ENCODE data around the gene EEIG1.
A peak's percentile ranks its signal among the peaks of the same experiment; 100 is the strongest.

The EEIG1 gene

DNA sequence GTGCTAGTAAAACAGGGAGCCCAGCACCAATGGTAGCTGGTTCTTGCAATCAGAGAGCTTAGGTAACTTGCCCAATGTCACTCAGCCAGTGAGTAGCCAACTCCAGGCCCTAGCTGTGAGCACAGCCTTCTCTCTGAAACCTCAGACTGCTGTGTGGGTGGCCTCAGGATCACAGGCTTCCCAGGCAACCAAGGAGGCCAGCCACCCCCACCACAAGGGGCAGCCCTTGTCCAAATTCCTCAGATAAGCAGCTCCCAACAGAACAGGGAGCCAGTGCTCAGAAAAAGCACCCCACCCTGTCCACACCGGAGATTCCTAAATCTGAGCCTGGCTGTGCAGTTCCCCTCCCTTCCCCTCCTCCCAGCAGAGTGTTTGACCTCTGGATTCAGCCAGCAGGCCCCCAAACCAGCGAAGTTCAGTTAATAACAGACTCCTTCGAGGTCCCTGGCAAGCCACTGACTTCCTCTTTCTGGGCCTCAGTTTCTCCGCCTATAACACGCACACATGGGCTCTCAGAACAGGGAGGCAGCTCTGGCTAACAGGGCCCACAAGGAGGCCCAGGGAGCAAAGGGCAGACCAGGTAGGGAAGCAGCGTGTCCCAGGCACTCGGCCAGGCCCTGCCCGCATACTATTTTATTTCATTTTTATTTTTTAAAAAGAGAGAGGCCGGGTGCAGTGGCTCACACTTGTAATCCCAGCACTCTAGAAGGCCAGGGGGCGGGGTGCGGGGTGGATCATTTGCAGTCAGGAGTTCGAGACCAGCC is 2.7 kb downstream of the EEIG1 start:
- Histone ChIP-seq H3K79me2 (ENCODE audit: low read length) (peaks cover 78% of the 10 kb centered on the region), H4K20me1 (ENCODE audit: insufficient read depth, low read length) (0 out of 2 replicates have a peak, but pooled peaks cover 3% of the 10 kb centered on the region), H3K27ac (ENCODE audit: low read length) (peak overlapping the region; percentile 15; the same call in 1 of the 2 replicates), H3K9me2 (replicated peaks; ENCODE audit: insufficient read depth, low read length) (no peaks in the 10 kb centered on the region), H3K36me3 (replicated peaks; ENCODE audit: insufficient read depth, low read length) (no peaks in the 10 kb centered on the region), H3K9me3 (replicated peaks; ENCODE audit: insufficient read depth, low read length) (no peaks in the 10 kb centered on the region), H3K4me1 (ENCODE audit: low read length) (peaks cover 43% of the 10 kb centered on the region), H3K9ac (ENCODE audit: low read length) (peak overlapping the region; percentile 61; the same call in 1 of the 2 replicates), H3K4me2 (ENCODE audit: low read depth, low read length) (peak overlapping the region; percentile 85), H3K27me3 (replicated peaks; ENCODE audit: insufficient read depth, low read length) (no peaks in the 10 kb centered on the region), H3F3A (ENCODE audit: insufficient read depth, low read length) (peaks cover 22% of the 10 kb centered on the region), H2AFZ (ENCODE audit: low read length) (no peak overlapping the region), H3K4me3 (ENCODE audit: low read length) (peak overlapping the region; percentile 77)
- peak; percentile 31 for DNase-seq
- TF ChIP-seq CTCF (IDR thresholded peaks at IDR 0.05; ENCODE audit: low read length) (no peak), EZH2phosphoT487 (IDR thresholded peaks at IDR 0.05; ENCODE audit: low read length) (no peak), EZH2 (optimal IDR thresholded peaks at IDR 0.05; ENCODE audit: low read depth, low read length) (no peak)

GRCh38 chr9:127977009-127977883 is 3.5 kb downstream of the EEIG1 start:
- Histone ChIP-seq H2AFZ (ENCODE audit: low read length) (no peak overlapping the region), H3K4me1 (ENCODE audit: low read length) (peaks cover 51% of the 10 kb centered on the region), H3K9me2 (replicated peaks; ENCODE audit: insufficient read depth, low read length) (no peaks in the 10 kb centered on the region), H3K9me3 (replicated peaks; ENCODE audit: insufficient read depth, low read length) (no peaks in the 10 kb centered on the region), H3F3A (ENCODE audit: insufficient read depth, low read length) (peaks cover 30% of the 10 kb centered on the region), H3K4me3 (ENCODE audit: low read length) (peak overlapping the region; percentile 77; the same call in 1 of the 2 replicates), H3K9ac (ENCODE audit: low read length) (peak overlapping the region; percentile 61; the same call in 1 of the 2 replicates), H4K20me1 (ENCODE audit: insufficient read depth, low read length) (0 out of 2 replicates have a peak, but pooled peaks cover 3% of the 10 kb centered on the region), H3K36me3 (replicated peaks; ENCODE audit: insufficient read depth, low read length) (no peaks in the 10 kb centered on the region), H3K79me2 (ENCODE audit: low read length) (peaks cover 86% of the 10 kb centered on the region), H3K4me2 (ENCODE audit: low read depth, low read length) (peak overlapping the region; percentile 85), H3K27ac (ENCODE audit: low read length) (no peak overlapping the region), H3K27me3 (replicated peaks; ENCODE audit: insufficient read depth, low read length) (no peaks in the 10 kb centered on the region)
- TF ChIP-seq EZH2 (optimal IDR thresholded peaks at IDR 0.05; ENCODE audit: low read depth, low read length) (no peak), EZH2phosphoT487 (IDR thresholded peaks at IDR 0.05; ENCODE audit: low read length) (no peak), CTCF (IDR thresholded peaks at IDR 0.05; ENCODE audit: low read length) (no peak)
- no peak for DNase-seq

- Histone ChIP-seq H3K9ac (ENCODE audit: low read length) (no peak overlapping the region), H3K4me3 (ENCODE audit: low read length) (no peak overlapping the region), H3K4me2 (ENCODE audit: low read depth, low read length) (no peak overlapping the region), H2AFZ (ENCODE audit: low read length) (no peak overlapping the region), H3K9me2 (replicated peaks; ENCODE audit: insufficient read depth, low read length) (no peaks in the 10 kb centered on the region), H4K20me1 (ENCODE audit: insufficient read depth, low read length) (0 out of 2 replicates have a peak, but pooled peaks cover 3% of the 10 kb centered on the region), H3F3A (ENCODE audit: insufficient read depth, low read length) (peaks cover 36% of the 10 kb centered on the region), H3K27ac (ENCODE audit: low read length) (no peak overlapping the region), H3K36me3 (replicated peaks; ENCODE audit: insufficient read depth, low read length) (no peaks in the 10 kb centered on the region), H3K4me1 (ENCODE audit: low read length) (peaks cover 55% of the 10 kb centered on the region), H3K27me3 (replicated peaks; ENCODE audit: insufficient read depth, low read length) (no peaks in the 10 kb centered on the region), H3K79me2 (ENCODE audit: low read length) (peaks cover 90% of the 10 kb centered on the region), H3K9me3 (replicated peaks; ENCODE audit: insufficient read depth, low read length) (no peaks in the 10 kb centered on the region)
- no peak for DNase-seq
- TF ChIP-seq EZH2 (optimal IDR thresholded peaks at IDR 0.05; ENCODE audit: low read depth, low read length) (no peak), CTCF (IDR thresholded peaks at IDR 0.05; ENCODE audit: low read length) (no peak), EZH2phosphoT487 (IDR thresholded peaks at IDR 0.05; ENCODE audit: low read length) (no peak)
Observed at GRCh38 chr9:127976498-127976897, 4.3 kb downstream of the EEIG1 start.

Data from MM.1S (cell line).